ENCODE data around the gene GCSAM. TPM values are rescaled to one million over a fixed set of nuclear protein-coding genes. Genes with fewer than 3 reads are reported as not detected.

The GCSAM gene
- total and polyA plus RNA-seq, 4 donors = 0.08 to 0.75 (median 0.27) TPM; not detected in 1

GRCh38 chr3:112126511-112126911, 6.5 kb downstream of the GCSAM start:
- WGBS = 81% methylated on average over 1 of the region's 1 CpG
- no peak for TF ChIP-seq HNF4G (IDR thresholded peaks at IDR 0.05)
- no peak for TF ChIP-seq FOXA2 (IDR thresholded peaks at IDR 0.05)
- no peak for TF ChIP-seq HNF4A (conservative IDR thresholded peaks at IDR 0.05)
- no peak for TF ChIP-seq TAF1 (conservative IDR thresholded peaks at IDR 0.05)
- no peak for TF ChIP-seq RXRA (IDR thresholded peaks at IDR 0.05)
- TF ChIP-seq, protein P1, sequence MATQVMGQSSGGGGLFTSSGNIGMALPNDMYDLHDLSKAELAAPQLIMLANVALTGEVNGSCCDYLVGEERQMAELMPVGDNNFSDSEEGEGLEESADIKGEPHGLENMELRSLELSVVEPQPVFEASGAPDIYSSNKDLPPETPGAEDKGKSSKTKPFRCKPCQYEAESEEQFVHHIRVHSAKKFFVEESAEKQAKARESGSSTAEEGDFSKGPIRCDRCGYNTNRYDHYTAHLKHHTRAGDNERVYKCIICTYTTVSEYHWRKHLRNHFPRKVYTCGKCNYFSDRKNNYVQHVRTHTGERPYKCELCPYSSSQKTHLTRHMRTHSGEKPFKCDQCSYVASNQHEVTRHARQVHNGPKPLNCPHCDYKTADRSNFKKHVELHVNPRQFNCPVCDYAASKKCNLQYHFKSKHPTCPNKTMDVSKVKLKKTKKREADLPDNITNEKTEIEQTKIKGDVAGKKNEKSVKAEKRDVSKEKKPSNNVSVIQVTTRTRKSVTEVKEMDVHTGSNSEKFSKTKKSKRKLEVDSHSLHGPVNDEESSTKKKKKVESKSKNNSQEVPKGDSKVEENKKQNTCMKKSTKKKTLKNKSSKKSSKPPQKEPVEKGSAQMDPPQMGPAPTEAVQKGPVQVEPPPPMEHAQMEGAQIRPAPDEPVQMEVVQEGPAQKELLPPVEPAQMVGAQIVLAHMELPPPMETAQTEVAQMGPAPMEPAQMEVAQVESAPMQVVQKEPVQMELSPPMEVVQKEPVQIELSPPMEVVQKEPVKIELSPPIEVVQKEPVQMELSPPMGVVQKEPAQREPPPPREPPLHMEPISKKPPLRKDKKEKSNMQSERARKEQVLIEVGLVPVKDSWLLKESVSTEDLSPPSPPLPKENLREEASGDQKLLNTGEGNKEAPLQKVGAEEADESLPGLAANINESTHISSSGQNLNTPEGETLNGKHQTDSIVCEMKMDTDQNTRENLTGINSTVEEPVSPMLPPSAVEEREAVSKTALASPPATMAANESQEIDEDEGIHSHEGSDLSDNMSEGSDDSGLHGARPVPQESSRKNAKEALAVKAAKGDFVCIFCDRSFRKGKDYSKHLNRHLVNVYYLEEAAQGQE (IDR thresholded peaks at IDR 0.05) = no peak
- TF ChIP-seq, protein P2, sequence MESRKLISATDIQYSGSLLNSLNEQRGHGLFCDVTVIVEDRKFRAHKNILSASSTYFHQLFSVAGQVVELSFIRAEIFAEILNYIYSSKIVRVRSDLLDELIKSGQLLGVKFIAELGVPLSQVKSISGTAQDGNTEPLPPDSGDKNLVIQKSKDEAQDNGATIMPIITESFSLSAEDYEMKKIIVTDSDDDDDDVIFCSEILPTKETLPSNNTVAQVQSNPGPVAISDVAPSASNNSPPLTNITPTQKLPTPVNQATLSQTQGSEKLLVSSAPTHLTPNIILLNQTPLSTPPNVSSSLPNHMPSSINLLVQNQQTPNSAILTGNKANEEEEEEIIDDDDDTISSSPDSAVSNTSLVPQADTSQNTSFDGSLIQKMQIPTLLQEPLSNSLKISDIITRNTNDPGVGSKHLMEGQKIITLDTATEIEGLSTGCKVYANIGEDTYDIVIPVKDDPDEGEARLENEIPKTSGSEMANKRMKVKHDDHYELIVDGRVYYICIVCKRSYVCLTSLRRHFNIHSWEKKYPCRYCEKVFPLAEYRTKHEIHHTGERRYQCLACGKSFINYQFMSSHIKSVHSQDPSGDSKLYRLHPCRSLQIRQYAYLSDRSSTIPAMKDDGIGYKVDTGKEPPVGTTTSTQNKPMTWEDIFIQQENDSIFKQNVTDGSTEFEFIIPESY (IDR thresholded peaks at IDR 0.05) = no peak
- no peak for TF ChIP-seq NR2F2 (IDR thresholded peaks at IDR 0.05)
- TF ChIP-seq, protein P3, sequence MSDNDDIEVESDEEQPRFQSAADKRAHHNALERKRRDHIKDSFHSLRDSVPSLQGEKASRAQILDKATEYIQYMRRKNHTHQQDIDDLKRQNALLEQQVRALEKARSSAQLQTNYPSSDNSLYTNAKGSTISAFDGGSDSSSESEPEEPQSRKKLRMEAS (IDR thresholded peaks at IDR 0.05) = no peak
- TF ChIP-seq RAD21 (IDR thresholded peaks at IDR 0.05) = no peak
- TF ChIP-seq YY1 (IDR thresholded peaks at IDR 0.05) = no peak
- TF ChIP-seq, protein P4, sequence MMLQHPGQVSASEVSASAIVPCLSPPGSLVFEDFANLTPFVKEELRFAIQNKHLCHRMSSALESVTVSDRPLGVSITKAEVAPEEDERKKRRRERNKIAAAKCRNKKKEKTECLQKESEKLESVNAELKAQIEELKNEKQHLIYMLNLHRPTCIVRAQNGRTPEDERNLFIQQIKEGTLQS (IDR thresholded peaks at IDR 0.05) = no peak
- no peak for TF ChIP-seq EGR1 (IDR thresholded peaks at IDR 0.05; ENCODE audit: low read depth in 2 of 2)
- TF ChIP-seq SP1 (IDR thresholded peaks at IDR 0.05) = no peak
- no peak for TF ChIP-seq GABPA (IDR thresholded peaks at IDR 0.05 in 1 of 2, conservative IDR thresholded peaks at IDR 0.05 in 1 of 2)
- no peak for TF ChIP-seq FOXA1 (IDR thresholded peaks at IDR 0.05)
- Histone ChIP-seq H3K9ac (ENCODE audit: low read depth in 1 of 2, low read length in 2 of 2) (no peak overlapping the region), H3K27ac (ENCODE audit: low read depth in 1 of 2, low read length in 2 of 2) (no peak overlapping the region), H3K27me3 (ENCODE audit: control insufficient read depth in 4 of 4, insufficient read depth in 4 of 4, low read length in 3 of 4) (peaks cover 0 to 2% (median under 1%) of the 10 kb centered on the region in 4 donors), H3K4me1 (ENCODE audit: control insufficient read depth in 4 of 4, insufficient read depth in 4 of 4, low read length in 3 of 4) (peaks cover 0 to 4% (median 0%) of the 10 kb centered on the region in 4 donors), H3K4me3 (ENCODE audit: low read depth in 1 of 3, low read length in 3 of 3) (no peak overlapping the region), H3K9me3 (ENCODE audit: control insufficient read depth in 4 of 4, low read length in 3 of 4) (no peaks in the 10 kb centered on the region), H3K36me3 (ENCODE audit: control insufficient read depth in 4 of 4, insufficient read depth in 3 of 4, low read depth in 1 of 4, low read length in 3 of 4) (no peaks in the 10 kb centered on the region)
- DNase-seq (ENCODE audit: low spot score) = no peak

DNA sequence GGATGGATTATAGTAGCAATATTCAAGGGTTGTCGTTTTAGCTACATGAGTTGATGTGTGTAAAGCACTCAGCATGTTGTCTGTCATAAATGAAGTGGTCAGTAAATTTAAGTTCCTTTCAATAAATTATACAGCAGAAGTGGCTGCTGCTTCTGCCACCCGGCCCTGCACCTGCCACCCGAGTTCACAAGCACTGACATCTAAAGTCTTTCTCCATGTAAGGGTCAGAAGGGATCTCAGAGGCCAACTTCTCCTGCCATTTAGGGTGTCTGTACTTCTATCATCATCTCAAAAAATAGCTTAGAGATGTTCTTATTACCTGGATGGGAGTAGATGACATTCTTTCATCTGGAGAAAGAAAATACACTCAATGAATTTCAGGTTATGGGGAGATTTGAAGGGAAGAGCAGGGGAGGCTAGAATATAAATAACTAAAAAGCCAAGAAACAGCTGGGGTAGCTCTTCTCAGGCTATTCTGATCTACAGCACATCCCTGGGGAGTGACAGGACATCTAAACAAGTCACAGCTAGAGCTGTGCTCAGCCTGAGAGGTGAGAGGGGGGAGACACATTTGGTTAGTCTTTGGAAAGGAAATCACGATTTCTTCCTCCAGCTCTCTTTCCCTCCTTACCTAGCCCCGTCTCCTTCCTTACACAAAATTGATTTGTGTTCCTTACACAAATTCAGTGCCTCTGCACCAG, 8.0 kb downstream of the GCSAM start:
- no peak overlapping the region for H3K9ac ChIP-seq (ENCODE audit: low read depth in 1 of 2, low read length in 2 of 2)
- WGBS = 79% methylated on average over 5 of the region's 5 CpGs
- H3K36me3 ChIP-seq (ENCODE audit: control insufficient read depth in 4 of 4, insufficient read depth in 3 of 4, low read depth in 1 of 4, low read length in 3 of 4) = no peaks in the 10 kb centered on the region
- H3K4me3 ChIP-seq (ENCODE audit: low read depth in 1 of 3, low read length in 3 of 3) = no peak overlapping the region
- peaks cover 0 to 2% (median 0%) of the 10 kb centered on the region in 4 donors for H3K27me3 ChIP-seq (ENCODE audit: control insufficient read depth in 4 of 4, insufficient read depth in 4 of 4, low read length in 3 of 4)
- TF ChIP-seq GABPA (IDR thresholded peaks at IDR 0.05 in 1 of 2, conservative IDR thresholded peaks at IDR 0.05 in 1 of 2) (no peak), YY1 (IDR thresholded peaks at IDR 0.05) (no peak), NR2F2 (IDR thresholded peaks at IDR 0.05) (no peak), TAF1 (conservative IDR thresholded peaks at IDR 0.05) (no peak), HNF4G (IDR thresholded peaks at IDR 0.05) (no peak), RXRA (IDR thresholded peaks at IDR 0.05) (no peak), HNF4A (conservative IDR thresholded peaks at IDR 0.05) (no peak), FOXA1 (IDR thresholded peaks at IDR 0.05) (no peak), RAD21 (IDR thresholded peaks at IDR 0.05) (no peak), FOXA2 (IDR thresholded peaks at IDR 0.05) (no peak)
- TF ChIP-seq, protein P1 (IDR thresholded peaks at IDR 0.05) = no peak
- TF ChIP-seq, protein P5, sequence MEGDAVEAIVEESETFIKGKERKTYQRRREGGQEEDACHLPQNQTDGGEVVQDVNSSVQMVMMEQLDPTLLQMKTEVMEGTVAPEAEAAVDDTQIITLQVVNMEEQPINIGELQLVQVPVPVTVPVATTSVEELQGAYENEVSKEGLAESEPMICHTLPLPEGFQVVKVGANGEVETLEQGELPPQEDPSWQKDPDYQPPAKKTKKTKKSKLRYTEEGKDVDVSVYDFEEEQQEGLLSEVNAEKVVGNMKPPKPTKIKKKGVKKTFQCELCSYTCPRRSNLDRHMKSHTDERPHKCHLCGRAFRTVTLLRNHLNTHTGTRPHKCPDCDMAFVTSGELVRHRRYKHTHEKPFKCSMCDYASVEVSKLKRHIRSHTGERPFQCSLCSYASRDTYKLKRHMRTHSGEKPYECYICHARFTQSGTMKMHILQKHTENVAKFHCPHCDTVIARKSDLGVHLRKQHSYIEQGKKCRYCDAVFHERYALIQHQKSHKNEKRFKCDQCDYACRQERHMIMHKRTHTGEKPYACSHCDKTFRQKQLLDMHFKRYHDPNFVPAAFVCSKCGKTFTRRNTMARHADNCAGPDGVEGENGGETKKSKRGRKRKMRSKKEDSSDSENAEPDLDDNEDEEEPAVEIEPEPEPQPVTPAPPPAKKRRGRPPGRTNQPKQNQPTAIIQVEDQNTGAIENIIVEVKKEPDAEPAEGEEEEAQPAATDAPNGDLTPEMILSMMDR (IDR thresholded peaks at IDR 0.05; ENCODE audit: low read depth, low read length, missing input control) = no peak
- TF ChIP-seq, protein P3 (IDR thresholded peaks at IDR 0.05) = no peak
- H3K9me3 ChIP-seq (ENCODE audit: control insufficient read depth in 4 of 4, low read length in 3 of 4) = no peaks in the 10 kb centered on the region
- no peak overlapping the region for H3K27ac ChIP-seq (ENCODE audit: low read depth in 1 of 2, low read length in 2 of 2)
- no peak for DNase-seq (ENCODE audit: low spot score)
- H3K4me1 ChIP-seq (ENCODE audit: control insufficient read depth in 4 of 4, insufficient read depth in 4 of 4, low read length in 3 of 4) = peaks cover 0 to 5% (median 0%) of the 10 kb centered on the region in 4 donors

All from liver (tissue), 9 donors.